ENCODE data around the gene WFIKKN2. TPM values are rescaled to one million over a fixed set of nuclear protein-coding genes. Genes with fewer than 3 reads are reported as not detected.

Gene WFIKKN2
- total and polyA plus RNA-seq, 2 of the 8 experiments (the other 6 are each of a cell fraction or from before 2014, with no cell fraction given) = 0.07 to 0.30 TPM

DNA sequence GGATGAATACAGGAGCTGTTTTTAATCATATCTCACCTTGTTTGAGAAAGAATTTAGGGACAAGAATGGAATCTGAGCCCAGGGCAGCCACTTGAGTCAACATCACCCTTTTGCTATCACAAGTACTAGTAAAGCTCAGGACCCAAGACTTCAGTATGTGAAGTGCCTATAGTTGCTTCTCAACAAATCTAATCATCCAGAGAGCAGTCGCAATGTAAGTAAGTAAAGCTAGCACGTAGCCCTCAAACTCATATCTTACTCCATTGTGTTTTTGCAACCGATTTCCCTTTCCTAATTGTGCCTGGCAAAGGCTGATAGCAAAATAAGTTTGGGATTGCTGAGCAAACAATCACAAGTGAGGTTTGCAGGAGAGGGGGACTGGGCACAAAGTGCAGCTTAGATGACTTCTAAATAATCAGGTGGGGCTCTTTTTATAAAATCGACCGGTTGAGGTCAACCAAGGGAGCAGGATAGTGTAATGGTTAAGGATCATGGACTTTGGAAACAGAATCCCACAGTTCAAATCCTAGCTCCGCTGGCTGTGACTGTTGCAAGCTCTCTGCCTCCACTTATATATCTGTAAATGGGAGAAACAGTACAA, 17.7 kb downstream of the WFIKKN2 start:
- H2BK15ac ChIP-seq (ENCODE audit: low read length) = no peak overlapping the region
- H3K4ac ChIP-seq (replicated peaks; ENCODE audit: insufficient read length, low read depth, low read length) = no peak overlapping the region
- H3K56ac ChIP-seq (replicated peaks; ENCODE audit: insufficient read length, low read depth, low read length) = no peak overlapping the region
- H3K27ac ChIP-seq (ENCODE audit: low read depth, low read length) = no peak overlapping the region
- H2BK20ac ChIP-seq (ENCODE audit: low read length) = no peak overlapping the region
- H3K9me3 ChIP-seq (ENCODE audit: insufficient read depth in 2 of 2, low read depth in 1 of 2, low read length in 1 of 2) = no peaks in the 10 kb centered on the region
- H2BK120ac ChIP-seq (replicated peaks; ENCODE audit: low read depth, low read length) = no peak overlapping the region
- no peak overlapping the region for H4K91ac ChIP-seq (replicated peaks; ENCODE audit: insufficient read length, low read length)
- no peak for TF ChIP-seq ASH2L (IDR thresholded peaks at IDR 0.05; ENCODE audit: low read length)
- no peak for TF ChIP-seq TCF12 (IDR thresholded peaks at IDR 0.05; ENCODE audit: low read depth, low read length)
- no peak for TF ChIP-seq SP2 (IDR thresholded peaks at IDR 0.05; ENCODE audit: low read length)
- TF ChIP-seq EP300 (IDR thresholded peaks at IDR 0.05; ENCODE audit: borderline replicate concordance in 1 of 2, low read depth in 2 of 2, low read length in 2 of 2) = no peak
- no peak for TF ChIP-seq TAF7 (optimal IDR thresholded peaks at IDR 0.05; ENCODE audit: borderline replicate concordance, low read depth, low read length)
- no peak for TF ChIP-seq CHD1 (IDR thresholded peaks at IDR 0.05; ENCODE audit: low read depth, low read length)
- TF ChIP-seq ZNF274 (IDR thresholded peaks at IDR 0.05; ENCODE audit: borderline replicate concordance, extremely low read depth, low read length) = no peak
- TF ChIP-seq BCL11A (IDR thresholded peaks at IDR 0.05; ENCODE audit: low read depth in 2 of 2, low read length in 2 of 2) = no peak
- H3K27me3 ChIP-seq (replicated peaks in 1 of 4; ENCODE audit: control insufficient read depth in 3 of 4, extremely low read depth in 1 of 4, insufficient read depth in 3 of 4, low read length in 3 of 4) = no peaks in the 10 kb centered on the region
- no peak for DNase-seq (ENCODE audit: low read depth in 1 of 2, low spot score in 2 of 2)
- no peaks in the 10 kb centered on the region for H3K36me3 ChIP-seq (ENCODE audit: control insufficient read depth in 2 of 4, insufficient read depth in 4 of 4, low read length in 3 of 4)
- H2BK12ac ChIP-seq (ENCODE audit: low read depth, low read length) = no peak overlapping the region
- H3K14ac ChIP-seq (ENCODE audit: insufficient read length) = no peak overlapping the region
- WGBS, 2 experiments (ENCODE audit: extremely low coverage in 1 of 2, insufficient coverage in 1 of 2, insufficient read length in 1 of 2, insufficient replicate concordance in 2 of 2, low coverage in 1 of 2, low lambda C conversion rate in 2 of 2, missing lambda C conversion rate in 1 of 2) = 88% methylated on average over 6 of the region's 6 CpGs; no CpG with 5 or more reads in 1 of the 2 experiments
- no peak overlapping the region for H4K5ac ChIP-seq (ENCODE audit: insufficient read length, low read depth, low read length)
- no peak overlapping the region for H2BK5ac ChIP-seq (ENCODE audit: low read depth, low read length)
- H2AFZ ChIP-seq (ENCODE audit: low read length) = no peak overlapping the region
- H3K4me3 ChIP-seq (ENCODE audit: extremely low read depth in 1 of 4, insufficient read depth in 2 of 4, low read depth in 3 of 4, low read length in 4 of 4) = no peak overlapping the region
- POLR2A ChIA-PET (ENCODE audit: partially characterized antibody) = interaction anchor here (0.9 to 4.1 kb wide), 9 partner anchors 9 to 104 kb away, joined by 3 to 52 read pairs (median 4); partner anchors contain the start of gene TOB1
- no peak overlapping the region for H2AK5ac ChIP-seq (ENCODE audit: low read depth, low read length)
- CTCF ChIA-PET (ENCODE audit: partially characterized antibody) = interaction anchor here (0.6 to 31.7 kb wide), 43 partner anchors 8 to 652 kb away, joined by 3 to 735 read pairs (median 6); partner anchors contain the start of genes COL1A1, TOB1 and WFIKKN2
- H3K79me2 ChIP-seq (ENCODE audit: control insufficient read depth in 1 of 2, insufficient read depth in 2 of 2, low read length in 2 of 2) = no peaks in the 10 kb centered on the region
- no peaks in the 10 kb centered on the region for H3K79me1 ChIP-seq (ENCODE audit: low read depth, low read length)
- no peak for FAIRE-seq
- H3K23ac ChIP-seq (ENCODE audit: insufficient read length) = no peak overlapping the region
- H3K23me2 ChIP-seq (ENCODE audit: low read depth, low read length) = no peaks in the 10 kb centered on the region; the same call in 1 of the 2 replicates
- no peak overlapping the region for H3K18ac ChIP-seq (ENCODE audit: extremely low read depth, low read length)
- no peak overlapping the region for H3K9ac ChIP-seq (replicated peaks in 1 of 4; ENCODE audit: extremely low read depth in 1 of 4, low read depth in 3 of 4, low read length in 3 of 4)
- H4K8ac ChIP-seq (ENCODE audit: extremely low read depth, insufficient read depth, low read length) = no peak overlapping the region
- no peak overlapping the region for H3K4me2 ChIP-seq (ENCODE audit: insufficient read depth in 1 of 2, low read depth in 2 of 2, low read length in 2 of 2)
- no peaks in the 10 kb centered on the region for H4K20me1 ChIP-seq (replicated peaks in 1 of 2; ENCODE audit: control insufficient read depth in 1 of 2, insufficient read depth in 2 of 2, low read length in 2 of 2)
- peaks cover 0 to 4% (median 0%) of the 10 kb centered on the region in 4 experiments; a peak in 1 of 7 replicates for H3K4me1 ChIP-seq (replicated peaks in 1 of 4; ENCODE audit: control insufficient read depth in 3 of 4, insufficient read depth in 4 of 4, low read length in 3 of 4)

Measured in H1 (cell line).